Nephron progenitor cell (in vitro differentiated cells): ENCODE measurements around the gene TTR.

Experiments used
- DNase-seq: peaks from one replicate; pipeline ENCODE4 v3.0.0; 2021
- H3K27ac Mint-ChIP-seq: 2 replicates; pipeline ENCODE4 v1.8.0; 2021; ENCODE audit warnings: mild to moderate bottlenecking, moderate library complexity, mixed read lengths
- H3K27me3 Mint-ChIP-seq: 2 replicates; pipeline ENCODE4 v1.8.0; 2021; ENCODE audit warnings: mild to moderate bottlenecking, low read depth, mixed read lengths; ENCODE audit not compliant: poor library complexity
- H3K36me3 Mint-ChIP-seq: 2 replicates; pipeline ENCODE4 v1.8.0; 2021; ENCODE audit warnings: low read depth, mixed read lengths
- H3K4me1 Mint-ChIP-seq: 2 replicates; pipeline ENCODE4 v1.8.0; 2021; ENCODE audit warnings: mixed read lengths
- H3K4me3 Mint-ChIP-seq: 2 replicates; pipeline ENCODE4 v1.8.0; 2021; ENCODE audit warnings: mild to moderate bottlenecking, moderate library complexity, mixed read lengths
- H3K9me3 Mint-ChIP-seq: 2 replicates; pipeline ENCODE4 v1.8.0; 2021; ENCODE audit warnings: mild to moderate bottlenecking, moderate library complexity, mixed read lengths
- CTCF ChIP-seq: fragments of 200-600 bp; sonication (generic); IDR thresholded peaks from 2 replicates; pipeline ENCODE4 v1.5.0; 2021; ENCODE audit warnings: antibody characterized with exemption

The TTR gene

DNA sequence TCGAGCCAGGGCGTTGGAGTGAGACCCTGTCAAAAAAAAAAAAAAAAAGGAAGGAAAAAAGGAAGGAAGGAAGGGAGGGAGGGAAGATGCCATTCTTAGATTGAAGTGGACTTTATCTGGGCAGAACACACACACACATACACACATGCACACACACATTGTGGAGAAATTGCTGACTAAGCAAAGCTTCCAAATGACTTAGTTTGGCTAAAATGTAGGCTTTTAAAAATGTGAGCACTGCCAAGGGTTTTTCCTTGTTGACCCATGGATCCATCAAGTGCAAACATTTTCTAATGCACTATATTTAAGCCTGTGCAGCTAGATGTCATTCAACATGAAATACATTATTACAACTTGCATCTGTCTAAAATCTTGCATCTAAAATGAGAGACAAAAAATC lies 564 bp upstream of the TTR start:
- peaks cover 14% of the 10 kb centered on the region for H3K4me1 Mint-ChIP-seq
- no peaks in the 10 kb centered on the region for H3K36me3 Mint-ChIP-seq
- TF ChIP-seq CTCF: no peak
- no peak for DNase-seq
- H3K27me3 Mint-ChIP-seq: peaks cover 5% of the 10 kb centered on the region
- peak overlapping the region; percentile 64 for H3K27ac Mint-ChIP-seq
- no peak overlapping the region for H3K4me3 Mint-ChIP-seq
- peaks cover 9% of the 10 kb centered on the region for H3K9me3 Mint-ChIP-seq

DNA sequence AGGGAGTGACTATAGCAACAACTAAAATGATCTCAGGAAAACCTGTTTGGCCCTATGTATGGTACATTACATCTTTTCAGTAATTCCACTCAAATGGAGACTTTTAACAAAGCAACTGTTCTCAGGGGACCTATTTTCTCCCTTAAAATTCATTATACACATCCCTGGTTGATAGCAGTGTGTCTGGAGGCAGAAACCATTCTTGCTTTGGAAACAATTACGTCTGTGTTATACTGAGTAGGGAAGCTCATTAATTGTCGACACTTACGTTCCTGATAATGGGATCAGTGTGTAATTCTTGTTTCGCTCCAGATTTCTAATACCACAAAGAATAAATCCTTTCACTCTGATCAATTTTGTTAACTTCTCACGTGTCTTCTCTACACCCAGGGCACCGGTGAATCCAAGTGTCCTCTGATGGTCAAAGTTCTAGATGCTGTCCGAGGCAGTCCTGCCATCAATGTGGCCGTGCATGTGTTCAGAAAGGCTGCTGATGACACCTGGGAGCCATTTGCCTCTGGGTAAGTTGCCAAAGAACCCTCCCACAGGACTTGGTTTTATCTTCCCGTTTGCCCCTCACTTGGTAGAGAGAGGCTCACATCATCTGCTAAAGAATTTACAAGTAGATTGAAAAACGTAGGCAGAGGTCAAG lies 955 bp downstream of the TTR start:
- DNase-seq: no peak
- H3K36me3 Mint-ChIP-seq: no peaks in the 10 kb centered on the region
- H3K4me1 Mint-ChIP-seq: peaks cover 14% of the 10 kb centered on the region
- H3K4me3 Mint-ChIP-seq: no peak overlapping the region
- no peak overlapping the region for H3K27ac Mint-ChIP-seq
- peaks cover 5% of the 10 kb centered on the region for H3K27me3 Mint-ChIP-seq
- H3K9me3 Mint-ChIP-seq: peaks cover 9% of the 10 kb centered on the region
- TF ChIP-seq CTCF: no peak

GRCh38 chr18:31595121-31595771 lies 3.6 kb downstream of the TTR start:
- no peak overlapping the region for H3K4me3 Mint-ChIP-seq
- H3K4me1 Mint-ChIP-seq: peaks cover 14% of the 10 kb centered on the region
- no peaks in the 10 kb centered on the region for H3K36me3 Mint-ChIP-seq
- DNase-seq: no peak
- no peak for TF ChIP-seq CTCF
- peaks cover 5% of the 10 kb centered on the region for H3K27me3 Mint-ChIP-seq
- peak overlapping the region; percentile 34 for H3K27ac Mint-ChIP-seq
- peaks cover 4% of the 10 kb centered on the region for H3K9me3 Mint-ChIP-seq

- Mint-ChIP-seq H3K27me3 (peaks cover 5% of the 10 kb centered on the region), H3K27ac (no peak overlapping the region), H3K4me1 (peaks cover 5% of the 10 kb centered on the region), H3K9me3 (peaks cover 4% of the 10 kb centered on the region), H3K36me3 (no peaks in the 10 kb centered on the region), H3K4me3 (no peak overlapping the region)
- no peak for TF ChIP-seq CTCF
- DNase-seq: no peak
Measured at GRCh38 chr18:31596081-31596872, 4.6 kb downstream of the TTR start.

DNA sequence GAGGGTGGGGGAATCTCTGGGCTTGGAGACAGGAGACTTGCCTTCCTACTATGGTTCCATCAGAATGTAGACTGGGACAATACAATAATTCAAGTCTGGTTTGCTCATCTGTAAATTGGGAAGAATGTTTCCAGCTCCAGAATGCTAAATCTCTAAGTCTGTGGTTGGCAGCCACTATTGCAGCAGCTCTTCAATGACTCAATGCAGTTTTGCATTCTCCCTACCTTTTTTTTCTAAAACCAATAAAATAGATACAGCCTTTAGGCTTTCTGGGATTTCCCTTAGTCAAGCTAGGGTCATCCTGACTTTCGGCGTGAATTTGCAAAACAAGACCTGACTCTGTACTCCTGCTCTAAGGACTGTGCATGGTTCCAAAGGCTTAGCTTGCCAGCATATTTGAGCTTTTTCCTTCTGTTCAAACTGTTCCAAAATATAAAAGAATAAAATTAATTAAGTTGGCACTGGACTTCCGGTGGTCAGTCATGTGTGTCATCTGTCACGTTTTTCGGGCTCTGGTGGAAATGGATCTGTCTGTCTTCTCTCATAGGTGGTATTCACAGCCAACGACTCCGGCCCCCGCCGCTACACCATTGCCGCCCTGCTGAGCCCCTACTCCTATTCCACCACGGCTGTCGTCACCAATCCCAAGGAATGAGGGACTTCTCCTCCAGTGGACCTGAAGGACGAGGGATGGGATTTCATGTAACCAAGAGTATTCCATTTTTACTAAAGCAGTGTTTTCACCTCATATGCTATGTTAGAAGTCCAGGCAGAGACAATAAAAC lies 6.5 kb downstream of the TTR start:
- Mint-ChIP-seq H3K27me3 (peaks cover 5% of the 10 kb centered on the region), H3K36me3 (no peaks in the 10 kb centered on the region), H3K4me1 (no peaks in the 10 kb centered on the region), H3K9me3 (peaks cover 4% of the 10 kb centered on the region), H3K4me3 (no peak overlapping the region), H3K27ac (no peak overlapping the region)
- TF ChIP-seq CTCF: no peak
- no peak for DNase-seq
